Endothelial cell of umbilical vein (primary cell): ENCODE data around the gene DCLK2. TPM values are rescaled to one million over a fixed set of nuclear protein-coding genes. Genes with fewer than 3 reads are reported as not detected.

Experiments
- BruUV-seq: library from RNA; stranded (reverse); fragments of 400-500 nt; replicated peaks from 2 replicates; lab custom pipeline; 2021; lab: Mats Ljungman, UMichigan
- CTCF ChIA-PET: fragments of 300-600, 350-600 bp; sonication (Branson Sonifier 250); formaldehyde crosslinking; loops from one replicate; lab custom pipeline; 2021; ENCODE audit warnings: antibody characterized with exemption, inconsistent platforms; lab: Charles Lee
- POLR2A ChIA-PET: fragments of 300-600, 350-600 bp; sonication (Branson Sonifier 250); formaldehyde crosslinking; loops from one replicate; lab custom pipeline; 2021; ENCODE audit warnings: antibody characterized with exemption, inconsistent platforms; lab: Charles Lee
- DNase-seq: peaks from one replicate; pipeline ENCODE4 v3.0.0-alpha.2; 2011; ENCODE audit warnings: low read depth, low spot score
- FAIRE-seq: peaks from 2 replicates; lab custom pipeline; 2011; peaks lifted over from hg19 to GRCh38; lab: Jason Lieb, UNC
- H2AFZ ChIP-seq: 2 replicates; pipeline ENCODE4 v1.6.0; 2012; ENCODE audit warnings: low read depth, low read length, control low read depth, inconsistent platforms
- H3K27ac ChIP-seq: 2 replicates; pipeline ENCODE4 v1.5.1; 2011; ENCODE audit warnings: low read depth, mild to moderate bottlenecking, control low read depth, low read length, moderate library complexity; ENCODE audit not compliant: insufficient read depth
- H3K27me3 ChIP-seq, 2 experiments: 2 replicates each; pipeline versions ENCODE4 v1.6.0 to v1.6.1; 2011; ENCODE audit warnings: low read length in 2 of 2, mixed read lengths in 1 of 2; ENCODE audit not compliant: control insufficient read depth in 2 of 2, insufficient read depth in 2 of 2
- H3K36me3 ChIP-seq, 2 experiments: 2 replicates in 1 of 2; 3 replicates in 1 of 2; pipeline ENCODE4 v1.5.1; 2011; ENCODE audit warnings: low read length in 2 of 2, mild to moderate bottlenecking in 1 of 2, moderate library complexity in 1 of 2; ENCODE audit not compliant: control insufficient read depth in 2 of 2, insufficient read depth in 2 of 2; ENCODE audit errors: extremely low read depth in 1 of 2
- H3K4me1 ChIP-seq: 3 replicates; pipeline ENCODE4 v1.5.1; 2011; ENCODE audit warnings: mild to moderate bottlenecking, low read length; ENCODE audit not compliant: control insufficient read depth, insufficient read depth; ENCODE audit errors: extremely low read depth
- H3K4me2 ChIP-seq: 2 replicates; pipeline ENCODE4 v1.6.1; 2011; ENCODE audit warnings: low read length, control low read depth, mixed read lengths; ENCODE audit not compliant: insufficient read depth
- H3K4me3 ChIP-seq, 3 experiments: fragments of 200-600 bp in 1 of 3; sonication (generic), shearing (Covaris generic) in 1 of 3; replicated peaks in 1 of 3; 2 replicates each; pipeline ENCODE4 v1.5.1; 2011 to 2016; ENCODE audit warnings: control low read depth in 3 of 3, low read length in 3 of 3, mild to moderate bottlenecking in 2 of 3, inconsistent platforms in 1 of 3, low read depth in 1 of 3, moderate library complexity in 1 of 3; ENCODE audit not compliant: insufficient read depth in 1 of 3
- H3K79me2 ChIP-seq: 2 replicates; pipeline ENCODE4 v1.6.0; 2012; ENCODE audit warnings: low read length, inconsistent platforms; ENCODE audit not compliant: control insufficient read depth, insufficient read depth
- H3K9ac ChIP-seq: replicated peaks from 2 replicates; pipeline ENCODE3; 2011; ENCODE audit warnings: low read length, control low read depth; ENCODE audit not compliant: insufficient read depth; ENCODE audit errors: extremely low read depth
- H3K9me1 ChIP-seq: replicated peaks from 3 replicates; pipeline ENCODE4 v1.6.0; 2011; ENCODE audit warnings: mild to moderate bottlenecking, low read length; ENCODE audit not compliant: control insufficient read depth, insufficient read depth; ENCODE audit errors: extremely low read depth
- H3K9me3 ChIP-seq: replicated peaks from 2 replicates; pipeline ENCODE4 v1.5.1; 2012; ENCODE audit warnings: low read length, inconsistent platforms; ENCODE audit not compliant: control insufficient read depth, insufficient read depth
- H4K20me1 ChIP-seq: replicated peaks from 2 replicates; pipeline ENCODE3; 2011; ENCODE audit warnings: mild to moderate bottlenecking, low read length; ENCODE audit not compliant: control insufficient read depth, insufficient read depth; ENCODE audit errors: extremely low read depth
- CTCF ChIP-seq, 2 donors: IDR thresholded peaks; 1 replicate in 1 of 2; 2 replicates in 1 of 2; pipeline ENCODE4 v1.5.1; 2011; ENCODE audit warnings: low read length in 2 of 2, mild to moderate bottlenecking in 2 of 2, moderate library complexity in 2 of 2, control low read depth in 1 of 2, inconsistent platforms in 1 of 2, low read depth in 1 of 2; ENCODE audit not compliant: insufficient read depth in 1 of 2; ENCODE audit errors: extremely low read depth in 1 of 2
- EZH2 ChIP-seq: IDR thresholded peaks from 2 replicates; pipeline ENCODE4 v1.6.1; 2012; ENCODE audit warnings: borderline replicate concordance, low read depth, mild to moderate bottlenecking, moderate library complexity, low read length, inconsistent platforms; ENCODE audit not compliant: severe bottlenecking
- FOS ChIP-seq: IDR thresholded peaks from 2 replicates; pipeline ENCODE4 v1.6.1; 2011; ENCODE audit warnings: mild to moderate bottlenecking, low read length, moderate library complexity, borderline replicate concordance; ENCODE audit not compliant: insufficient read depth
- GATA2 ChIP-seq: IDR thresholded peaks from 2 replicates; pipeline ENCODE4 v1.7.0; 2011; ENCODE audit warnings: low read depth, mild to moderate bottlenecking, moderate library complexity, mixed read lengths, low read length; ENCODE audit not compliant: insufficient read length, insufficient read depth
- JUN ChIP-seq: IDR thresholded peaks from 2 replicates; pipeline ENCODE4 v1.6.1; 2011; ENCODE audit warnings: borderline replicate concordance, low read depth; ENCODE audit not compliant: insufficient read length, insufficient read depth
- MAX ChIP-seq: IDR thresholded peaks from 2 replicates; pipeline ENCODE4 v1.6.1; 2011; ENCODE audit not compliant: insufficient read depth, insufficient read length
- MYC ChIP-seq: IDR thresholded peaks from one replicate; pipeline ENCODE4 v1.6.1; 2011; ENCODE audit warnings: mild to moderate bottlenecking, low read depth, low read length
- POLR2A ChIP-seq: IDR thresholded peaks from 2 replicates; pipeline ENCODE4 v1.6.1; 2012; ENCODE audit warnings: low read depth, mild to moderate bottlenecking, control low read depth, low read length
- POLR2AphosphoS5 ChIP-seq: IDR thresholded peaks from 2 replicates; pipeline ENCODE4 v1.6.1; 2012; ENCODE audit warnings: low read depth, mild to moderate bottlenecking, control low read depth, low read length, moderate library complexity; ENCODE audit not compliant: insufficient read depth
- dilution Hi-C: fragments of 300-500 bp; cut with MboI; formaldehyde crosslinking; loops from one replicate; pipeline ENCODE4 v1.15.0; 2019; ENCODE audit warnings: low sequenced_read_pairs; ENCODE audit not compliant: extremely low pct_ligation_motif_present
- intact Hi-C: fragments of 100-400 bp; cut with micrococcal nuclease; formaldehyde crosslinking; loops from one replicate; pipeline ENCODE4 v1.10.0; 2022
- polyA plus RNA-seq, 4 experiments: library from polyadenylated mRNA; depleted of rRNA in 3 of 4; stranded (reverse) in 3 of 4; unstranded in 1 of 4; fragments of >200 nt; gene quantifications; 2 replicates each; pipeline versions ENCODE4 v1.2.1 to v1.2.3, GENCODE V29; 2011 to 2012; ENCODE audit warnings: missing spikeins in 1 of 4
- total RNA-seq: library from RNA; stranded (reverse); gene quantifications from 2 replicates; pipeline ENCODE4 v1.2.3, GENCODE V29; 2021

Gene DCLK2
- total and polyA plus RNA-seq, 2 donors (not counting 3 experiments of a cell fraction or from before 2014, with no cell fraction given), result 1.7 to 4.7 TPM

DNA sequence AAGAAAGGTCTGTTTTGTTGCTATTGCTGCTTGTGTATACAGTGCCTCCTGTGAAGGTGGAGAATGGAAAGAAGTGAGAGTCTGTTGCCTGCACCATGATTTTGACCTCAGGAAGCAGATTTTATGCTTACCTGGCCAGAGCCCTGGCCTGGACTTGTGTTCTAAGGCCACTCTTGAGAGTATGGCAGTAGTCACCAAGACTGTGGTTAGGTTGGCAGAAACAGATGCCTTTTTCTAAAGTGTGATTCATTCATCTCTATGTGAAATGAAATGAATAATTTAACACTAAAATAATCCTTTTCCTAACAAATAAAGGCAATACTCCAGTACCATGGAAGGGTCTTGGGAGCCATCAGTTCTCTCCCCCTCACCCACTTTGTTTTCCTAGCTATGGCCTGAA lies 161.8 kb downstream of the DCLK2 start:
- Histone ChIP-seq H3K4me1 (peaks cover 29% of the 10 kb centered on the region), H3K9ac (no peak overlapping the region), H4K20me1 (no peaks in the 10 kb centered on the region), H3K9me3 (no peaks in the 10 kb centered on the region), H3K4me3 (no peak overlapping the region), H3K9me1 (no peaks in the 10 kb centered on the region), H3K79me2 (no peaks in the 10 kb centered on the region), H3K27me3 (no peaks in the 10 kb centered on the region), H2AFZ (no peak overlapping the region), H3K36me3 (no peaks in the 10 kb centered on the region), H3K27ac (no peak overlapping the region), H3K4me2 (no peak overlapping the region)
- dilution Hi-C loops (no loop called here), intact Hi-C loops (no loop called here)
- POLR2A ChIA-PET, result no interaction called here
- DNase-seq, result no peak
- TF ChIP-seq MAX (no peak), POLR2A (no peak), MYC (no peak), POLR2AphosphoS5 (no peak), GATA2 (no peak), JUN (no peak), FOS (no peak), EZH2 (no peak), CTCF (IDR thresholded peaks at IDR 0.05; ENCODE audit: extremely low read depth in 1 of 2, insufficient read depth in 1 of 2, low read depth in 1 of 2, low read length in 2 of 2) (no peak)
- CTCF ChIA-PET, result interaction anchor here (5.2 kb wide), 1 partner anchor 10 kb away, joined by 40 read pairs; no protein-coding TSS in a partner anchor
- BruUV-seq, result no TSS peak
- no peak for FAIRE-seq
